GM19452 (cell line): ENCODE data around the gene LY6G6F.
A peak's percentile ranks its signal among the peaks of the same experiment; 100 is the strongest.

Source experiments
- ATAC-seq: cut with Tn5 transposase; IDR thresholded peaks from one replicate; pipeline ENCODE4 v1.9.1; 2021; ENCODE audit not compliant: unreplicated experiment

LY6G6F gene

DNA sequence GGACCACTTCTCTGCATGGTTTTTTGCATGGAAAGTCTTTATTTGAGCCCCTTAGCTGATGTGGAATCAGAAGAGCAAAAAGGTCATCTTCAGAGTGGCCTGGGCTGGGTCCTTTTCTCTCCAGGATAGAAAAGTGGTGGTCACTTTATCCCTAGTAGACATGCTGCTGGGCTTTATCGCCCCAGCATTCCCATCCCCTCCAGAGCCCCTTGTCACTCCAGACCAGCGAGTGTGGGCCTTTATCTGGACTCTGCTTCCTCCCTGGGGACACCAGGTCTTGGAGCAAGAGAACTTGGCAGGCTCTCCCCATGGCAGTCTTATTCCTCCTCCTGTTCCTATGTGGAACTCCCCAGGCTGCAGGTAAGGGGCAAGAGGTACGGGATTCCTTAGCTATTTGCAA is at the start of gene LY6G6F:
LY6G6F (plus strand) TSS at position 268 of the 400 bp plus-strand sequence; CDS start at position 309, 41 bp downstream.
- no peak for ATAC-seq

DNA sequence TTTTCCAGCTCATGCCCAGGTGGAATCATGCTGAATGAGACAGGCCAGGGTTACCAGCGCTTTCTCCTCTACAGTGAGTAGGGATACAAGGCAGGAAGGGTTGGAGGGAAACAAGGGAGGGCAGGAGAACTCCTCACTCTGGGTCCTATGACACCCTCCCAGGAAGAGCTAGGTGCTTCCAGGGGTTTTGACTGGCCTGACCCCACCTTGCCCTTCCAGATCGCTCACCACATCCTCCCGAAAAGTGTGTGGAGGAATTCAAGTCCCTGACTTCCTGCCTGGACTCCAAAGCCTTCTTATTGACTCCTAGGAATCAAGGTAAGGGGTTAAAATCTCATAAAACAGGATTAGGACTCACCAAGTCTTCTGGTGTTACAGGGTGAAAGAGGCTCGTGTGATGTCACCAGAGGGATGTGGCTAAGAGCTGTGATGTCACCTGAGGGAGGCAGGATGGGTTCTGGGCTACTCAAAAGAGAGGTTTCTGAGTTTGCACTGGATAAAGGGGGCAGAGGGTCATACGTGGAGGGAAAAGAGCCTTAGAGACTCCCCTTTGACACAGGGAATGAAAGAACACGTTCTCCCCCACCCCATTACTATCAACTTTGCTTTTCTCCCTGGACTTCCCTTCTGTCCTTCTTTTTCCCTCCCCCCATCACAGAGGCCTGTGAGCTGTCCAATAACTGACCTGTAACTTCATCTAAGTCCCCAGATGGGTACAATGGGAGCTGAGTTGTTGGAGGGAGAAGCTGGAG is 49.1 kb upstream of the LY6G6F start:
- ATAC-seq: no peak

GRCh38 chr6:31658158-31658688 is 48.4 kb upstream of the LY6G6F start:
- ATAC-seq: no peak

GRCh38 chr6:31658983-31659648 is 47.5 kb upstream of the LY6G6F start:
- ATAC-seq: no peak

GRCh38 chr6:31659649-31660380 is 46.9 kb upstream of the LY6G6F start:
- no peak for ATAC-seq

DNA sequence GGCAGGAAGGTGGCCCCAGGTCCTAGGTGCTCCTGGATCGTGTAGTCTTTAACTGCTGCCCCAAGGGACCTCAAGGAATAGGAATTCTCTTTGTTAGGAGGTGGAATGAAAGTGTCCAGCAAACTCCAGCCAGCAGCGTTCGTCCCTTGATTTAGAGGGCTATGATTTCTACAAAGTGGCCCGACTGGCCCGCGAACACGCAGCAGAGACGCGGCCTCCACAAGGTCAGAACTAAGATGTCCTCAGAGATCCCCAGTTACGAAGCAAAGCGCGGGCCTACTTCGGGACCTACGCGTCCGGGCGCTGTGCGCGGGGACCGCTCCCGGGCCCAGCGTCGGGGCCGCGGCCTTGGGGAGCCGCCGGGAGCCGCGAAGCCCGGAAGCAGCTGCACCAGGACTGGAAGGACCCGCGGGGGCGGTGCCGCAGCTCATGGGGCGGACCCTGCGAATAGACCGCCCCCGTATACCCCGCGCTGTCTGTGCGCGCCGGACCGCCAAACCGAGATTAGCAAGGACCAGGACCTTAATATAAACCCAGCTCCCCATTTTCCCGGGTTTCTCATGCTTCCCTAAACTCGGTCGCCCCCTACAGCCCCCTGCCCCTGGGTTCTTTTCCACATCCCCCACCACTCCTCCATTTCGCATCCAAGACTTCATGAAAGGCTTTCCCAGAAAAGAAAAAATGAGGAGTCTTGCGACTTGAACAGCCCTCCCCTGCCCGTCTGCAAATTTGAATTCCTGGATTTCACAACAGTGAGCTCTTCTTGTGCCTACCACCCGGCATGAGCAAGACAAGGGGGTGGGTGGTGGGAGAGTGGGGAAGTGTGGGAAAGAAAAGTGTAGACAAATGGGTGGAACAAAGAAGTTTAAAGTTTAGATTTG is 46.0 kb upstream of the LY6G6F start, which contains the start of gene C6orf47:
C6orf47 (minus strand) TSS at position 398 of the 881 bp plus-strand sequence. CDS start 831 bp downstream, outside the sequence.
- no peak for ATAC-seq

DNA sequence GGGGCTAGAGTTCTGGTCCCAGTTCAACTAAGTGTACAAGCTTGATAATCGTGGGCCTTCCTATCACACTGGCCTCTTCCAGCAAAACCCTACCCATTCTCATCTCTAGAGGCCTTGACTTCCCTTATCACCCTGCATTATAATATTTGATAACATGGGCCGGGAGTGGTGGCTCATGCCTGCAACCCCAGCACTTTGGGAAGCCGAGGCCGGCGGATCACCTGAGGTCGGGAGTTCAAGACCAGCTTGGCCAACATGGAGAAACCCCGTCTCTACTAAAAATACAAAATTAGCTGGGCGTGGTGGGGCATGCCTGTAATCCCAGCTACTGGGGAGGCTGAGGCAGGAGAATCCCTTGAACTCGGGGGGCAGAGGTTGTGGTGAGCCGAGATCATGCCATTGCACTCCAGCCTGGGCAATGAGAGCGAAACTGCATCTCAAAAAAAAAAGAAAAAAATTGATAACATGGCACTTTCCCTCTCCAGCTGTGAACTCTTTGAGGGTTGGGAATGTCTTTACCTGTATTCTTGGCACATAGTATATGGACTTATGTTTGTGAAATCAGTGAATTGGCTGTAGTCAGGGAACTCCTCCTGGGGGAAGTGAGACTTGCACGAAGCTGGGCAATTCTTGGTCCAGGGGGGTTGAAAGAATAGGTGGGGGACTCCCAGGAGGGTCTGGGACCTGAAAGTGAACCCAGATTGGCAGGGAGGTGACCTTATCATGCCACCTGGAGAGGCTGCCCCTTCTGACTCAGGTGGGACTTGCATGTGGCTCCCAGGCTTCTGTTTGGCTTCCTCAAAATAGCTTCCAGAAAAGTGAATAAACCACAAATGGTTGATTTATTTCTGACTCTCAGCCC is 45.2 kb upstream of the LY6G6F start:
- ATAC-seq: no peak

- ATAC-seq: no peak
Observed at GRCh38 chr6:31662124-31662723, 44.4 kb upstream of the LY6G6F start.

DNA sequence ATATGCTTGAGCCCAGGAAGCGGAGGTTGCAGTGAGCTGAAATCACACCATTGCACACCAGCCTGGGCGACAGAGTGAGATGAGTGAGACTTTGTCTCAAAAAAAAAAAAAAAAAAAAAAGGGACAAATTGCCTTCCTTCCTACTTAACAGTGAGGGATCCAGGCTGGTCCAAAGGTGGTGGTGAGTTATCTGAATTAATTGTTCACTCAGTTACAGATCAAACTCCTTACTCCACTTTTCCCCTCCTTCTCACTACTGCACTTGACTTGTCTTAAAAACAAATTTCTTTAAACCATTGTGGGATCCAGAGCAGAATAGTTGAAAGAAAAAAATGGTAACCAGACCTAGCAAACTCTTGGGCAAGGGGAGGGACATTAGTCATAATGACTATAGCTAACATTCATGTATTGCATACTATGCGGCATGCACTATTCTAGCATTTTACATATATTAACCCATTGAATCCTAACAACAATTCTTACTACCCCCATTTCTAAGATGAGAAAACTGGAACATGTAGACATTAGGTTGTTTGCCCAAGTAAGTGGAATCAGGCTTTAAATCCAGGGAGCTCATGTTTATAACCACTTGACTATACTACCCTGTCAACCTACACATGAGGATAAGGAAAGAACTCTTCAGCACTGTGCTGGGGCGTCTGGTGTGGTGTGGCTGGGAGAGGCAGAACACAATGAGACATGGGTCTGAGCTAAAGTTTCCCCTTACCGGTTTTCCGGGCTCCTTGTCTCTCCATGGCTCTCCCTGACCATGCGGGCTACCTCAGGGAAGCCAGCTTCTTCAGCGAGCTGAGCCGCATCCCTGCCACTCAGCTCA is 43.3 kb upstream of the LY6G6F start:
- no peak for ATAC-seq

- ATAC-seq: no peak
Observed at GRCh38 chr6:31663961-31664789, 42.5 kb upstream of the LY6G6F start.

- ATAC-seq: no peak
Observed at GRCh38 chr6:31664790-31665500, 41.7 kb upstream of the LY6G6F start, which contains the start of gene GPANK1. Gene GPANK1 (minus strand): TSS chr6:31664997. CDS start chr6:31664478, 519 bp downstream.

GRCh38 chr6:31665501-31666336 is 40.9 kb upstream of the LY6G6F start, which contains the start of gene CSNK2B:
Gene CSNK2B (plus strand): TSS chr6:31666080. CDS start chr6:31666832, 752 bp downstream.
- ATAC-seq: peak; percentile 75

GRCh38 chr6:31666337-31666965 is 40.2 kb upstream of the LY6G6F start:
- no peak for ATAC-seq

DNA sequence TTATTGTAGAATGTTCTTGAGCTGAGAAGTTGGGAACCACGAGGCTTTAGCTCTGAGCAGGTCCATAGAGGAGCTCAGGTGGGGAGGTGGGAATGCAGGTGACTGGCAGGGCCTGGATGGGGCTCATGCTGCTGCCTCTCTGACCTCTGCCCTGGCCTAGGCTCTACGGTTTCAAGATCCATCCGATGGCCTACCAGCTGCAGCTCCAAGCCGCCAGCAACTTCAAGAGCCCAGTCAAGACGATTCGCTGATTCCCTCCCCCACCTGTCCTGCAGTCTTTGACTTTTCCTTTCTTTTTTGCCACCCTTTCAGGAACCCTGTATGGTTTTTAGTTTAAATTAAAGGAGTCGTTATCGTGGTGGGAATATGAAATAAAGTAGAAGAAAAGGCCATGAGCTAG is 37.0 kb upstream of the LY6G6F start, which contains the start of gene LY6G5B:
LY6G5B (plus strand) TSS at position 301 of the 400 bp plus-strand sequence. CDS start 975 bp downstream, outside the sequence.
- ATAC-seq: no peak

DNA sequence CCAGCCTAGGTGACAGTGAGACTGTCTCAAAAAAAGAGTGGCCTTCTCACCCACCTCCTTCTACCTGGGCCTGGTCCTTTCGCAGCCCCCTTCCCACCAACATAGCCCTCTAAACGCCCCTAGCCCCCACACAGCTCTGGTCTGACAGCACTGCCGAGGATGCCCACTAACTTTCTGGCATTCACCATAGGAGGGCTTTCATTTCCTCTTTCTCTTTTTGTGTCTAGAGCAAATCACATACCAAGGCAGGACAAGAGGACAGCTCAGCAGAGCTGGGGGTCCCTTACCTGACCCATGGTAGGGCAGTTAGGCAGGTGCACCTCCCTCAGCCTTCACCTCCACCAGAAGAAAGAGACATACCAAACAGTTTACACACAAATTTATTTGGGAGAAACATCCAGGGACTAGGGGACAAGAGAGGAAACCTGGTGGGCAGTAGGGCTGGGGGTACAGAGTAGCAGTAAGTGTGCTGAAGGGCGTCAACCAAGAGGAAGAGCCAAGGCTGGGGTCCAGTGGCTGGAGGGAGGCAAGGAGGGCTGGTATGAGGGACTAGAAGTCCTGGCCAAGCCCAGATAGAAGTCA is 30.3 kb upstream of the LY6G6F start:
- no peak for ATAC-seq
